Esophagus muscularis mucosa (tissue), 4 donors: Measurements from ENCODE around the gene ACSF3. TPM values are rescaled to one million over a fixed set of nuclear protein-coding genes. Genes with fewer than 3 reads are reported as not detected.

Experiments used
- DNase-seq: peaks from one replicate; pipeline ENCODE4 v3.0.0-alpha.2; 2017; ENCODE audit errors: extremely low spot score
- H3K27ac ChIP-seq, 4 donors: fragments of 200-600 bp; sonication (generic); replicated peaks in 1 of 4; 1 replicate in 3 of 4; 2 replicates in 1 of 4; pipeline ENCODE4 v1.5.1; 2016 to 2019; ENCODE audit warnings: mild to moderate bottlenecking in 1 of 4
- H3K27me3 ChIP-seq, 4 donors: fragments of 200-600 bp; sonication (generic); one replicate each; pipeline versions ENCODE4 v1.5.1 to v1.6.0; 2016 to 2019
- H3K36me3 ChIP-seq, 4 donors: fragments of 200-600 bp; sonication (generic); one replicate each; pipeline ENCODE4 v1.5.1; 2016 to 2019
- H3K4me1 ChIP-seq, 4 donors: fragments of 200-600 bp; sonication (generic); one replicate each; pipeline ENCODE4 v1.5.1; 2016 to 2019
- H3K4me3 ChIP-seq, 4 donors: fragments of 200-600 bp; sonication (generic); 1 replicate in 2 of 4; 2 replicates in 2 of 4; pipeline ENCODE4 v1.5.1; 2016 to 2019; ENCODE audit warnings: mild to moderate bottlenecking in 4 of 4, moderate library complexity in 1 of 4
- H3K9me3 ChIP-seq, 4 donors: fragments of 200-600 bp; sonication (generic); 1 replicate in 3 of 4; 2 replicates in 1 of 4; pipeline ENCODE4 v1.5.1; 2016 to 2019
- EP300 ChIP-seq: sonication (generic); formaldehyde crosslinking; IDR thresholded peaks from one replicate; pipeline ENCODE4 v1.6.1; 2017; ENCODE audit warnings: antibody characterized with exemption
- POLR2A ChIP-seq: fragments of 450-650 bp; IDR thresholded peaks from one replicate; pipeline ENCODE4 v1.6.1; 2017; ENCODE audit warnings: antibody characterized with exemption, moderate library complexity, mild to moderate bottlenecking, low read depth
- POLR2AphosphoS5 ChIP-seq, 2 donors: sonication (generic); formaldehyde crosslinking; IDR thresholded peaks; one replicate each; pipeline ENCODE4 v1.6.1; 2017; ENCODE audit warnings: antibody characterized with exemption in 2 of 2
- WGBS: methylation state at CpG from one replicate; pipeline ENCODE4 v1.1.5; 2018; 5-methylcytosine and 5-hydroxymethylcytosine counted together
- intact Hi-C: fragments of 100-400 bp; cut with DNase I; formaldehyde crosslinking; loops from one replicate; pipeline ENCODE4 v1.15.1; 2023
- total RNA-seq, 4 donors: library from RNA; depleted of rRNA; stranded (reverse); fragments of >200 nt; gene quantifications; one replicate each; pipeline versions ENCODE4 v1.1.0 to v1.2.1, GENCODE V29; 2016
- TF ChIP-seq, protein P1 (sequence below), 3 experiments: fragments of 200-600 bp in 2 of 3; fragments of 450-650 bp in 1 of 3; sonication (generic) in 2 of 3; IDR thresholded peaks; one replicate each; pipeline ENCODE4 v1.5.1; 2017 to 2019; ENCODE audit warnings: antibody characterized with exemption in 3 of 3, mild to moderate bottlenecking in 2 of 3, moderate library complexity in 1 of 3

The ACSF3 gene
- total RNA-seq, 4 donors from 2014 or later = 23.5 to 29.8 (median 27.2) TPM

DNA sequence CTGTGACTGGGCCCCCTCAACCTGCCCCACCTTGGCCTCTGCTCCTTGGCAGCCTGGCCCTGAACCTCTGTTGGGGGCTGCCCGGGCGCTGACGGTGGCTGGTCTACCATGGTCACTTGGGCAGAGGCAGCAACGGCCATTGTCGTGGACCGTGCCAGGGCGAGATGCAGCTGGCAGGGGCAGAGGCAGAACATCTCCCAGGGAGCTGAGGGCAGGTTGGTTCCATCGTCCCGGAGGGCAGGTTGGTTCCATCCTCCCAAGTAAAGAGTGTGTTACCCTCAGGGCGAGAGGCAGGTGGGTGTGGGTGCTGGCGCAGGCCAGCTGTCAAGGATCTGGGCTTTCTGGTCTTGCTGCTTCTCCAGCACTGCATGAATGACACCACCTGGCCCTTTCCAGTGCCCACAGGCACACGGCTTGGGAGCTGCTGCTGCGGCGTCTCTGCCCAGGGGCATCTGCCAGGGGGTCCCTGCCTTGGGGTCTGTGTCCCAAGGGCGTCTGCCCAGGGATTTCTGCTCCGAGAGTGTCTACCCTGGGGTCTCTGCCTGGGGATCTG is 12.0 kb downstream of the ACSF3 start:
- Histone ChIP-seq H3K9me3 (no peaks in the 10 kb centered on the region), H3K4me3 (no peak overlapping the region), H3K27me3 (no peaks in the 10 kb centered on the region), H3K36me3 (peaks cover 23 to 93% (median 75%) of the 10 kb centered on the region in 4 donors), H3K27ac (no peak overlapping the region), H3K4me1 (no peaks in the 10 kb centered on the region)
- DNase-seq = no peak
- TF ChIP-seq POLR2AphosphoS5 (IDR thresholded peaks at IDR 0.05) = no peak
- no peak for TF ChIP-seq POLR2A
- TF ChIP-seq, protein P1, sequence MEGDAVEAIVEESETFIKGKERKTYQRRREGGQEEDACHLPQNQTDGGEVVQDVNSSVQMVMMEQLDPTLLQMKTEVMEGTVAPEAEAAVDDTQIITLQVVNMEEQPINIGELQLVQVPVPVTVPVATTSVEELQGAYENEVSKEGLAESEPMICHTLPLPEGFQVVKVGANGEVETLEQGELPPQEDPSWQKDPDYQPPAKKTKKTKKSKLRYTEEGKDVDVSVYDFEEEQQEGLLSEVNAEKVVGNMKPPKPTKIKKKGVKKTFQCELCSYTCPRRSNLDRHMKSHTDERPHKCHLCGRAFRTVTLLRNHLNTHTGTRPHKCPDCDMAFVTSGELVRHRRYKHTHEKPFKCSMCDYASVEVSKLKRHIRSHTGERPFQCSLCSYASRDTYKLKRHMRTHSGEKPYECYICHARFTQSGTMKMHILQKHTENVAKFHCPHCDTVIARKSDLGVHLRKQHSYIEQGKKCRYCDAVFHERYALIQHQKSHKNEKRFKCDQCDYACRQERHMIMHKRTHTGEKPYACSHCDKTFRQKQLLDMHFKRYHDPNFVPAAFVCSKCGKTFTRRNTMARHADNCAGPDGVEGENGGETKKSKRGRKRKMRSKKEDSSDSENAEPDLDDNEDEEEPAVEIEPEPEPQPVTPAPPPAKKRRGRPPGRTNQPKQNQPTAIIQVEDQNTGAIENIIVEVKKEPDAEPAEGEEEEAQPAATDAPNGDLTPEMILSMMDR (IDR thresholded peaks at IDR 0.05) = no peak
- no peak for TF ChIP-seq EP300
- 89% methylated on average over 8 of the region's 16 CpGs for WGBS
- intact Hi-C loops = no loop called here

DNA sequence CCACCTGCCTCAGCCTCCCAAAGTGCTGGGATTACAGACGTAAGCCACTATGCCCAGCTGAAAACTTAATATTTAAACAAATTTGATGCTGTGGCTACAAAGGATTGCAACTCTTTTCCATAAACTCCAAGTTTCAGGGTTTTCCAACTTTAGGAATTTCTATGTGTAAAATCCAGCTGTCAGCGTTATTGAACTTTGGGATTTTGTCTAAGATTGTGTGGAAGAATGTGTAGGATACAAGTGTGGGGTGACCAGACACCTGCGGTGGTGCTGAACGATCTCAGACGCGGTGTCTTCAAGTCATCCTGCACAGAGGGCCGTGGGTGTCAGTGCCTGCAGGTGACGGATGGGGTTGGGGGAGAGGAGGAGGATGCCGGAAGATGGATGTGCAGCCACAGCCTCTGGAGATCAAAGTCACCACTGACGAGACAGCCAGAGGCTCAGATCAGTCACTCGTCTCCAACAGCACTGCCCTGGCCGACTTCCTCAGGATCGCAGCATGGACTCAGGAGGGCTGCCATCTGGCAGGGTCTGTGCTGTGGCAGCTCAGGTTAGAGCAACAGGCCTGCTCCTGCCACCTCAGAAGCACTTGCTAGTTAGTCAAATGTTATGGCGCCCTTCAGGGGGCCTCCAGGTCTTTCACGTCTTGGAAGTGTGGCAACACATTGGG is 13.0 kb downstream of the ACSF3 start:
- 68% methylated on average over 12 of the region's 15 CpGs for WGBS
- H3K36me3 ChIP-seq = peaks cover 17 to 93% (median 73%) of the 10 kb centered on the region in 4 donors
- H3K27me3 ChIP-seq = no peaks in the 10 kb centered on the region
- H3K27ac ChIP-seq = no peak overlapping the region
- TF ChIP-seq POLR2AphosphoS5 (IDR thresholded peaks at IDR 0.05) = no peak
- TF ChIP-seq POLR2A = no peak
- no peak for TF ChIP-seq EP300
- TF ChIP-seq, protein P1 (IDR thresholded peaks at IDR 0.05) = no peak
- no peaks in the 10 kb centered on the region for H3K9me3 ChIP-seq
- DNase-seq = no peak
- intact Hi-C loops = no loop called here
- H3K4me1 ChIP-seq = no peaks in the 10 kb centered on the region
- no peak overlapping the region for H3K4me3 ChIP-seq

DNA sequence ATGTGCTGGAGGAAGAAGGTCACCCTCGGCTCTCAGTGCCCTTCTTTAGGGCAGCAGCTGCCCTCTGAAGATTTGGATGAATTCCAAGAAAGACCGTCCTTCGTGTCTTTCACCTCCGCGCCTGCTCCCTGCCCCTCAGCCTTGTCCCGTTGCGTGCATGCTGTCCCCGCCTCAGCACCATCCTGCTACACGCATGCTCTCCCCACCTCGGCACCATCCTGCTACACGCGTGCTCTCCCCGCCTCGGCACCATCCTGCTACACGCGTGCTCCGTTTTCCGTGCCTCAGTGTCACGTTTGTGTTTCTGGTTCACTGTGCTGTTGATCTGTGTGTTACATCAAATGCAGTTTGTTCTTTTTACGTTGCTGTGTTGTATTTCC is 13.5 kb downstream of the ACSF3 start:
- no peak for DNase-seq
- Histone ChIP-seq H3K27ac (no peak overlapping the region), H3K9me3 (no peaks in the 10 kb centered on the region), H3K4me3 (no peak overlapping the region), H3K36me3 (peaks cover 16 to 93% (median 73%) of the 10 kb centered on the region in 4 donors), H3K4me1 (no peaks in the 10 kb centered on the region), H3K27me3 (no peaks in the 10 kb centered on the region)
- 95% methylated on average over 20 of the region's 20 CpGs for WGBS
- intact Hi-C loops = no loop called here
- TF ChIP-seq POLR2AphosphoS5 (IDR thresholded peaks at IDR 0.05) (no peak), EP300 (no peak), POLR2A (no peak)
- TF ChIP-seq, protein P1 (IDR thresholded peaks at IDR 0.05) = no peak

DNA sequence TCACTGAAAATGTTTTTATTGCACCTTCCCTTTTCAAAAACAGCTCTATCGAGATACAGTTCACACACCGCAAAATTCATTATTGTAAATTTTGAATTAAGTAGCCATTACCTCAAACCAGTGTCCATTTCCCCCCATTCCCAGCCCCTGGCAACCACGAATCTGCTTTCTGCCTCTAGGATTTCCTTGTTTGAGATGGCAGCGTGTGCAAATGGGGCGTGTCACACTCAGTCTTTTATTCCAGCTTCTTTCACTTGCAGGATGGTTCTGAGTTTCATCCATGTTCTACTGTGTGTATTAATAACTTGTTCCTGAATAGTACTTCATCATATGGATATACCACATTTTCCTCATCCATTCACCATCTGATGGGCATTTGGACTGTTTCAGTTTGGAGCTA is 14.8 kb downstream of the ACSF3 start:
- Histone ChIP-seq H3K4me3 (no peak overlapping the region), H3K4me1 (no peaks in the 10 kb centered on the region), H3K36me3 (peaks cover 21 to 93% (median 72%) of the 10 kb centered on the region in 4 donors), H3K27me3 (no peaks in the 10 kb centered on the region), H3K27ac (no peak overlapping the region), H3K9me3 (no peaks in the 10 kb centered on the region)
- intact Hi-C loops = no loop called here
- no peak for TF ChIP-seq POLR2AphosphoS5 (IDR thresholded peaks at IDR 0.05)
- no peak for TF ChIP-seq POLR2A
- TF ChIP-seq EP300 = no peak
- TF ChIP-seq, protein P1 (IDR thresholded peaks at IDR 0.05) = no peak
- WGBS = 93% methylated on average over 5 of the region's 5 CpGs
- DNase-seq = no peak
